Vagina (tissue), 2 donors: ENCODE measurements around the gene TBC1D23. TPM values are rescaled to one million over a fixed set of nuclear protein-coding genes. Genes with fewer than 3 reads are reported as not detected.
"Not testable (repeated sequence)": the region's sequence is repeated elsewhere in the genome, so short reads cannot be mapped to it uniquely, and the experiment has no call there.

ENCODE experiments used
- DNase-seq, 2 donors: peaks; one replicate each; pipeline ENCODE4 v3.0.0-alpha.2; 2017; ENCODE audit errors: extremely low spot score in 2 of 2
- H3K27ac ChIP-seq: fragments of 200-600 bp; sonication (generic); one replicate; pipeline ENCODE4 v1.5.1; 2019
- H3K27me3 ChIP-seq: fragments of 200-600 bp; sonication (generic); one replicate; pipeline ENCODE4 v1.5.1; 2019
- H3K36me3 ChIP-seq, 2 donors: fragments of 200-600 bp; sonication (generic); one replicate each; pipeline ENCODE4 v1.5.1; 2017 to 2019
- H3K4me1 ChIP-seq: fragments of 200-600 bp; sonication (generic); one replicate; pipeline ENCODE4 v1.5.1; 2019
- H3K4me3 ChIP-seq, 2 donors: fragments of 200-600 bp; sonication (generic); 1 replicate in 1 of 2; 2 replicates in 1 of 2; pipeline ENCODE4 v1.5.1; 2016 to 2019
- H3K9me3 ChIP-seq: fragments of 200-600 bp; sonication (generic); one replicate; pipeline ENCODE4 v1.5.1; 2019
- POLR2A ChIP-seq, 2 donors: fragments of 450-650 bp; IDR thresholded peaks; one replicate each; pipeline ENCODE4 v1.6.1; 2017; ENCODE audit warnings: antibody characterized with exemption in 2 of 2, mild to moderate bottlenecking in 2 of 2, moderate library complexity in 2 of 2
- POLR2AphosphoS5 ChIP-seq, 2 donors: sonication (generic); formaldehyde crosslinking; IDR thresholded peaks; one replicate each; pipeline ENCODE4 v1.9.0; 2017; ENCODE audit warnings: antibody characterized with exemption in 2 of 2, mild to moderate bottlenecking in 2 of 2, low read depth in 1 of 2; ENCODE audit not compliant: insufficient read depth in 1 of 2
- intact Hi-C: fragments of 100-400 bp; cut with DNase I; formaldehyde crosslinking; loops from one replicate; pipeline ENCODE4 v1.15.1; 2023
- total RNA-seq: library from RNA; depleted of rRNA; stranded (reverse); fragments of >200 nt; gene quantifications from one replicate; pipeline ENCODE4 v1.2.3, GENCODE V29; 2016
- TF ChIP-seq, protein P1 (sequence below), 3 experiments: fragments of 450-650 bp in 2 of 3; fragments of 200-600 bp in 1 of 3; sonication (generic) in 1 of 3; IDR thresholded peaks; one replicate each; pipeline ENCODE4 v1.5.1; 2017 to 2019; ENCODE audit warnings: antibody characterized with exemption in 3 of 3, mild to moderate bottlenecking in 2 of 3, moderate library complexity in 2 of 3

TBC1D23 gene
- total RNA-seq, 1 donor from 2014 or later: 56.5 TPM

DNA sequence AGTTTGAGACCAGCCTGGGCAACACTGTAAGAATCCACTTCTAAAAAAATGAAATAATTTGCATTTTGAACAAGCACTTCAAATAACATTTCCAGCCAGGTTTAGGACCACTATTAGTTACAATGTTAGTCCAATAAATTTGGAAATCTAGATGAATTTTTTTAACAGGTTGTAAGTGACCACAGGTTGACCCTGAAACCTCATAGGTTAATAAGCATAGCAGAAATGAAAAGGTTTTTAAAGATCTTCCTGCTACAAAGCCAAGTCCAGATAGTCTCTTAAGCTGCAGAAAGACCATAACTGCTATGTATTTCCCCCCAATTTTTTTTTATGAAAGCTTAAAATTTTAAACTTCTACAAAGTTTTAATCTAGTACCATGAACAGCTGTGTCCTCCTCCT is 72.3 kb downstream of the TBC1D23 start:
- TF ChIP-seq POLR2A (IDR thresholded peaks at IDR 0.05): no peak
- no peak for TF ChIP-seq POLR2AphosphoS5 (IDR thresholded peaks at IDR 0.05; ENCODE audit: insufficient read depth in 1 of 2, low read depth in 1 of 2)
- TF ChIP-seq, protein P1, sequence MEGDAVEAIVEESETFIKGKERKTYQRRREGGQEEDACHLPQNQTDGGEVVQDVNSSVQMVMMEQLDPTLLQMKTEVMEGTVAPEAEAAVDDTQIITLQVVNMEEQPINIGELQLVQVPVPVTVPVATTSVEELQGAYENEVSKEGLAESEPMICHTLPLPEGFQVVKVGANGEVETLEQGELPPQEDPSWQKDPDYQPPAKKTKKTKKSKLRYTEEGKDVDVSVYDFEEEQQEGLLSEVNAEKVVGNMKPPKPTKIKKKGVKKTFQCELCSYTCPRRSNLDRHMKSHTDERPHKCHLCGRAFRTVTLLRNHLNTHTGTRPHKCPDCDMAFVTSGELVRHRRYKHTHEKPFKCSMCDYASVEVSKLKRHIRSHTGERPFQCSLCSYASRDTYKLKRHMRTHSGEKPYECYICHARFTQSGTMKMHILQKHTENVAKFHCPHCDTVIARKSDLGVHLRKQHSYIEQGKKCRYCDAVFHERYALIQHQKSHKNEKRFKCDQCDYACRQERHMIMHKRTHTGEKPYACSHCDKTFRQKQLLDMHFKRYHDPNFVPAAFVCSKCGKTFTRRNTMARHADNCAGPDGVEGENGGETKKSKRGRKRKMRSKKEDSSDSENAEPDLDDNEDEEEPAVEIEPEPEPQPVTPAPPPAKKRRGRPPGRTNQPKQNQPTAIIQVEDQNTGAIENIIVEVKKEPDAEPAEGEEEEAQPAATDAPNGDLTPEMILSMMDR (IDR thresholded peaks at IDR 0.05): no peak
- H3K4me3 ChIP-seq: no peak overlapping the region
- no peak overlapping the region for H3K27ac ChIP-seq
- H3K36me3 ChIP-seq: no peaks in the 10 kb centered on the region
- H3K27me3 ChIP-seq: no peaks in the 10 kb centered on the region
- intact Hi-C loops: no loop called here
- DNase-seq: no peak
- H3K9me3 ChIP-seq: no peaks in the 10 kb centered on the region
- H3K4me1 ChIP-seq: peaks cover 16% of the 10 kb centered on the region

DNA sequence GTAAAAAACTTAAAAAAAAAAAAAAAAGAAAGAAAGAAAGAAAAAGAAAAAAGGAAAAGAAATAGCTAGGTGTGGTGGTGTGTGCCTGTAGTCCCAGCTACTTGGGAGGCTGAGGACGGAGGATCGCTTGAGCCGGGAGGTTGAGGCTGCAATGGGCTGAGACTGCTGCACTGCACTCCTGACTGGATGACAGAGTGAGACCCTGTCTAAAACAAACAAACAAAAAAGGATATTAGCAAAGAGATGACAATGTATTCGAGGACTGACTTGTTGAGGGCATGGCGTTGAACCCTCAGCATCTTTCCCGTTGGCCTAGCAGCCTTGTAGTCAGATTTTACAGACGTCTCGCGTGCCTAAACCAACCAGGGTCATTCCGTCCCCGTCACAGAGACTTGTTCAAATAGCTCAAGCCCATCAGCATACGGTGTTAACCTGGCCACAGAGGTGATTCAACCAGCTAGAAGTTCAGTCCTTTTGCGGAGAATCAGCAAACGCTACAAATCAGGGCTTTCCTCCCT is 73.2 kb downstream of the TBC1D23 start:
- TF ChIP-seq POLR2A (IDR thresholded peaks at IDR 0.05) (no peak), POLR2AphosphoS5 (IDR thresholded peaks at IDR 0.05; ENCODE audit: insufficient read depth in 1 of 2, low read depth in 1 of 2) (no peak)
- TF ChIP-seq, protein P1 (IDR thresholded peaks at IDR 0.05): no peak
- no peak for DNase-seq
- Histone ChIP-seq H3K9me3 (no peaks in the 10 kb centered on the region), H3K4me1 (peaks cover 16% of the 10 kb centered on the region), H3K27ac (peak overlapping the region; percentile 79), H3K36me3 (no peaks in the 10 kb centered on the region), H3K27me3 (no peaks in the 10 kb centered on the region), H3K4me3 (peak overlapping the region; percentile 69 to 95)
- intact Hi-C loops: no loop called here

DNA sequence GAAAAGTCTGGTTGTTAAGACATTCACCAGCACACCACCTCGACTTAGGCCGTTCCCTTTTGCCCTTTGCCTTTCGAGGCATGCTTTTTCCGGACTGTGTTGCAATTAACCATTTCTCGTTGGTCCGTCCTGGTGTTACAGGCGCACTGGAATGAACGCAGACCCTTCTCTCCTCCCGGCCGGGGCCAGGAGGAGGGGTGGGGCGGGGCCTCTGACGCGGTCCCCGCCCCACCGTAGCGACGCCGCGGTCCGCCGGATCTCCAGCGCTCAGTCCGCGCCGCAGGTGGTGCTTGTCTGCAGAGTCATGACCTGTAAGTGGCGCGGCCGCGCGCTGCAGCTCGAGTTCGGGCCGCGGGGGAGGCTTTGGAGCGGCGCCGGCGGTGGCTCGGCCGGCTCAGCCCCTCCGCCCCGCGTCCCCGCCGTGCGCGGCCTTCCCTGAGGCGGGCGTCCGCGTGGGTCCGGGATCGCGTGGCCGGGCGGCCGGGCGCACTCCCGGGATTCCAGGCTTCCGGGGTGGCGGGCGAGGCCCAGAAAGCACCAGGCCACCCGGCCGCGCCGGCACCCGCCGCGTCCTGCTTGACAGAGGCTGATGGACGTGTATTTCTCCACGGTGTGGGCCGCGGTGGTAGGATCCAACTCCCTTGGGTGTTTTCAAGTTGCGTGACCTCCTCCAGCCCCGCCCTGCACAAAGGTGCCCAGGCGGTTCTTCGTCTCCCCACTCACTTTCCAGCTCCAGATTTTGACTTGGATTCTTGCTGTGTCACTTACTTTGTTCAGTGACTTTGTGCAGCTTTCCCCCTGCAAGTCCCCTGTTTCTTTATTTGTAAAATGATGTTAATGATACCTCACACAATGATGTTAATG is 73.9 kb downstream of the TBC1D23 start, which contains the start of gene NIT2:
Gene NIT2, plus strand, starts transcription at position 270 of the 864 bp plus-strand sequence. Its CDS starts 35 bp downstream, at position 305.
- H3K9me3 ChIP-seq: no peaks in the 10 kb centered on the region
- no peak for TF ChIP-seq POLR2A (IDR thresholded peaks at IDR 0.05)
- TF ChIP-seq, protein P1 (IDR thresholded peaks at IDR 0.05): no peak
- peak in 1 of 2 donors; percentile 51 for TF ChIP-seq POLR2AphosphoS5 (IDR thresholded peaks at IDR 0.05; ENCODE audit: insufficient read depth in 1 of 2, low read depth in 1 of 2)
- peaks cover 16% of the 10 kb centered on the region for H3K4me1 ChIP-seq
- H3K36me3 ChIP-seq: peaks cover 0 to 5% of the 10 kb centered on the region in 2 donors
- intact Hi-C loops: no loop called here
- no peaks in the 10 kb centered on the region for H3K27me3 ChIP-seq
- peak within 1 kb of the TSS; percentile 69 to 95 for H3K4me3 ChIP-seq
- no peak for DNase-seq
- peak within 1 kb of the TSS; percentile 79 for H3K27ac ChIP-seq

DNA sequence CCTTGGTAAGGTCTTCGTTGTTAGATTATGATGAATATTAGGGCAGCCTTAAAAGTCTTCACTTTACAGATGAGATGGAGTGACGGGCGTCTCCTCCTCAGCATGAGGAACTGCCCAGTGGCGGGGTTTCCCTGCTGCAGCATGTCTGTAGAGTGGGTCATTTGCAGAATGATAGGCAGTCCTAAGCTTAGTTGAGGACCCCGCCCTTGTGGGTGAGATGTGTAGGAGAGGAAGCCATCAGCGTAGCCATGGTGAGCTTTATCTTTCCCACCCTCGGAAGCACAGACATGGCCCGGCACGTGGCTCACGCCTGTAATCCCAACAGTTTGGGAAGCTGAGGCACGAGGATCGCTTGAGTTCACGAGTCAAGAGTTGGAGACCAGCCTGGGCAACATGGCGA is 74.6 kb downstream of the TBC1D23 start:
- no peak for DNase-seq
- Histone ChIP-seq H3K4me3 (peak overlapping the region; percentile 69 to 95), H3K9me3 (no peaks in the 10 kb centered on the region), H3K27me3 (no peaks in the 10 kb centered on the region), H3K36me3 (peaks cover 0 to 10% of the 10 kb centered on the region in 2 donors), H3K4me1 (peaks cover 16% of the 10 kb centered on the region), H3K27ac (no peak overlapping the region)
- intact Hi-C loops: no loop called here
- TF ChIP-seq, protein P1 (IDR thresholded peaks at IDR 0.05): no peak
- no peak for TF ChIP-seq POLR2A (IDR thresholded peaks at IDR 0.05)
- no peak for TF ChIP-seq POLR2AphosphoS5 (IDR thresholded peaks at IDR 0.05; ENCODE audit: insufficient read depth in 1 of 2, low read depth in 1 of 2)

DNA sequence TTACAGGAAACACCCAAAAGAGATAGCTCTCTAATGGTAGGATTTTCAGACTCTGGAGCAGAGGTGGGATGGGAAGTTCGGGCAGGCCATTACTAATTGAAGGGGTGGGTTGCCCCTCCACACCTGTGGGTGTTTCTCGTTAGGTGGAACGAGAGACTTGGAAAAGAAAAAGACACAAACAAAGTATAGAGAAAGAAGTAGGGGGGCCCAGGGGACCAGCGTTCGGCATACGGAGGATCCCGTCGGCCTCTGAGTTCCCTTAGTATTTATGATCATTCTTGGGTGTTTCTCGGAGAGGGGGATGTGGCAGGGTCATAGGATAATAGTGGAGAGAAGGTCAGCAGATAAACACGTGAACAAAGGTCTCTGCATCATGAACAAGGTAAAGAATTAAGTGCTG is 75.4 kb downstream of the TBC1D23 start:
- DNase-seq, H3K27me3 ChIP-seq, H3K9me3 ChIP-seq, H3K4me3 ChIP-seq, H3K27ac ChIP-seq, intact Hi-C loops: not testable (repeated sequence)
- peaks cover 16% of the 10 kb centered on the region for H3K4me1 ChIP-seq
- H3K36me3 ChIP-seq: peaks cover 0 to 18% of the 10 kb centered on the region in 2 donors
